MM.1S (cell line): ENCODE data around the gene PIGQ.
A peak's percentile ranks its signal among the peaks of the same experiment; 100 is the strongest.

Experiments used
- DNase-seq: peaks from one replicate; pipeline ENCODE4 v3.0.0-alpha.2; 2015
- H2AFZ ChIP-seq: fragments of 300-600 bp; sonication (generic); 2 replicates; pipeline ENCODE4 v1.6.0; 2016; ENCODE audit warnings: antibody characterized with exemption, low read length
- H3F3A ChIP-seq: fragments of 300-600 bp; sonication (generic); 2 replicates; pipeline ENCODE4 v1.6.1; 2016; ENCODE audit warnings: mild to moderate bottlenecking, antibody characterized with exemption, low read length, moderate library complexity, mixed read lengths; ENCODE audit not compliant: insufficient read depth
- H3K27ac ChIP-seq: fragments of 300-600 bp; sonication (generic); 2 replicates; pipeline ENCODE4 v1.5.1; 2016; ENCODE audit warnings: mild to moderate bottlenecking, low read length
- H3K27me3 ChIP-seq: fragments of 300-600 bp; sonication (generic); replicated peaks from 2 replicates; pipeline ENCODE4 v1.6.0; 2016; ENCODE audit warnings: low read length; ENCODE audit not compliant: insufficient read depth
- H3K36me3 ChIP-seq: fragments of 300-600 bp; sonication (generic); replicated peaks from 2 replicates; pipeline ENCODE4 v1.6.1; 2016; ENCODE audit warnings: mild to moderate bottlenecking, low read length, mixed read lengths; ENCODE audit not compliant: insufficient read depth
- H3K4me1 ChIP-seq: fragments of 300-600 bp; sonication (generic); 2 replicates; pipeline ENCODE4 v1.6.1; 2016; ENCODE audit warnings: low read length, mixed read lengths
- H3K4me2 ChIP-seq: fragments of 300-600 bp; sonication (generic); 2 replicates; pipeline ENCODE4 v1.6.0; 2016; ENCODE audit warnings: low read depth, low read length
- H3K4me3 ChIP-seq: fragments of 300-600 bp; sonication (generic); 2 replicates; pipeline ENCODE4 v1.5.1; 2016; ENCODE audit warnings: low read length, mixed read lengths
- H3K79me2 ChIP-seq: fragments of 300-600 bp; sonication (generic); 2 replicates; pipeline ENCODE4 v1.6.1; 2016; ENCODE audit warnings: mixed run types, low read length, mixed read lengths
- H3K9ac ChIP-seq: fragments of 300-600 bp; sonication (generic); 2 replicates; pipeline ENCODE4 v1.6.1; 2016; ENCODE audit warnings: low read length, mixed read lengths
- H3K9me2 ChIP-seq: fragments of 300-600 bp; sonication (generic); replicated peaks from 2 replicates; pipeline ENCODE4 v1.6.1; 2016; ENCODE audit warnings: mild to moderate bottlenecking, low read length, mixed read lengths; ENCODE audit not compliant: insufficient read depth
- H3K9me3 ChIP-seq: fragments of 300-600 bp; sonication (generic); replicated peaks from 2 replicates; pipeline ENCODE4 v1.6.1; 2016; ENCODE audit warnings: mild to moderate bottlenecking, low read length, mixed read lengths; ENCODE audit not compliant: insufficient read depth
- H4K20me1 ChIP-seq: fragments of 300-600 bp; sonication (generic); 2 replicates; pipeline ENCODE4 v1.6.1; 2016; ENCODE audit warnings: mild to moderate bottlenecking, low read length, moderate library complexity, mixed read lengths; ENCODE audit not compliant: insufficient read depth
- EZH2 ChIP-seq: fragments of 300-600 bp; sonication (generic); optimal IDR thresholded peaks from 2 replicates; pipeline ENCODE3; 2017; ENCODE audit warnings: low read depth, mild to moderate bottlenecking, antibody characterized with exemption, low read length, mixed read lengths
- EZH2phosphoT487 ChIP-seq: fragments of 300-600 bp; sonication (generic); IDR thresholded peaks from 2 replicates; pipeline ENCODE4 v1.6.1; 2018; ENCODE audit warnings: antibody characterized with exemption, low read length
- TF ChIP-seq, protein P1 (sequence below): fragments of 300-600 bp; sonication (generic); IDR thresholded peaks from 2 replicates; pipeline ENCODE4 v1.5.1; 2016; ENCODE audit warnings: antibody characterized with exemption, low read length, mixed read lengths

PIGQ gene

DNA sequence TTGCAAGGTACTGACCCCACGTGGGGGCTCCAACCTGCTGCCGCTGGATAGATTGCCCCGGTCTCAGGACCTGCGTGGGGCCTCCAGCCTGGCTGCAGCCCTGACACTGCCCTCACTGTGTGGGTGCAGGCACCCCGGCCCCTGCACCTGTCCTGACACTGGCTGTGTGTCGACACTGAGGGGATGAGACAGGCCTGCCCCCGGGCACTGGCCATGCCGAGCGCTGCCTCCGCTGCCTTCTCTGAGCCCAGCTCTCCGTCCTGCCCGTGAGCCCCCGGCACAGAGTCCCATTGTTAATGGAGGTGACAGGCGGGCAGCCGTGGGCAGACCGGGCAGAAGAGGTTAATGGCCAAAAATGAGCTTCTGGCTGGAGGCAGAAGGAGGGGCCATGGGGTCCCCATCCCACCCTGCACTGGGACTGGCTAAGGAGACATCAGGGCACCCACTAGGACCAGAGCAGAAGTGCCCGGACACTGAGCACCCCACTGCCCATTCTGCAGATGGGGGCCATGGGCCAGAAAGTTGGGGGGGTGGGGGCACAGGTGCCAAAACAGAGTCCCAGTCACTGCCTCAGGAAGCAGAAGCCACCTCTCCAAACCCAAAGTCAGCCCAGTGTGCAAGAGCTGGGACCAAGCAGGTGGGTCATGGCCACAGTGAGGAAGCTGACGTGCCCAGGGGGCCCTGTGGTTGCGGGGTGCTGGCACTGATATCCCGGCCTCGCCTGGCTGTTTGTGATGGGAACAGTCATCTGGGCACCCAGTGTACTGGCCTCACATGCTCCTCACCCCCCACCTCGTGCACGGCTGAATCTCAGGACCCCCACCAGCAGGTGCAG, 12.1 kb upstream of the PIGQ start:
- no peaks in the 10 kb centered on the region for H4K20me1 ChIP-seq

DNA sequence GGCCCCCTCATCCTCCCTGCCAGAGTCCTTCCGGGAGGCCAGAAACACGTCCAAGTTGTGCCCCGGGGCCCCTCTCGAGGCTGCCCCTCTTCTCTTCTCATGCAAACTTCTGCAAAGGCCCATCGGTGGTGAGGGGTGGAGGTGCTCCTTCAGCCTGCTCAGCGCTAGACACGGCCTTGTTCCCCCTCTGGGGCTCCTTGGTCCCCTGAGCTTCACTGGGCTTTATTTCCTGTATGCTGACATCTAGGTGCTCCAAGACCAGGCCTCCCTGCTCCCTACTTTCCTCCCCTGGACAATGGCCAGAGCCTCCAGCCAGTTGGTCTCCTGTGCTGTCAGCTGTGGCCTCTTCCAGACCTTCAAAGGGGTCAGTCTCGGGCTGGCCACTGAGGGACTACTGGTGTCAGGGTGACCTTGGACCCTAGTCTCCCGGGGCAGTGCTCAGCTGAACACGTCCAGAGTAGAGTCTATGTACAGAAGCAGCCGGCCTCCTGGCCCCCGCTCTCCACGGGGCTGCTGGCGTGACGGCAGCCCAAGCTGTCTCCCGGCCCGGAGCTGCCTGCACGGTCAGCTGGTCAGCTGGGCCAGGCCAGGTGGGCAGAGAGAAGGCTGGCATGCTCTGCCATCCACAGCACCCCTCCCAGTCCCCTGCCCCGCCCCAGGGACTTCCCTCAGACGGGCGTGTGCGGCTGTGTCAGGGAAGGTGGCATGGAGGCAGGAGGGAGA, 11.3 kb upstream of the PIGQ start:
- Histone ChIP-seq H3K9ac (no peak overlapping the region), H4K20me1 (no peaks in the 10 kb centered on the region), H3K4me1 (no peaks in the 10 kb centered on the region), H3K79me2 (no peaks in the 10 kb centered on the region), H3F3A (no peaks in the 10 kb centered on the region), H3K27ac (no peak overlapping the region), H3K9me3 (no peaks in the 10 kb centered on the region), H2AFZ (no peak overlapping the region), H3K36me3 (no peaks in the 10 kb centered on the region), H3K9me2 (no peaks in the 10 kb centered on the region), H3K4me2 (no peak overlapping the region), H3K27me3 (peaks cover 62% of the 10 kb centered on the region), H3K4me3 (no peak overlapping the region)
- no peak for DNase-seq
- TF ChIP-seq, protein P1, sequence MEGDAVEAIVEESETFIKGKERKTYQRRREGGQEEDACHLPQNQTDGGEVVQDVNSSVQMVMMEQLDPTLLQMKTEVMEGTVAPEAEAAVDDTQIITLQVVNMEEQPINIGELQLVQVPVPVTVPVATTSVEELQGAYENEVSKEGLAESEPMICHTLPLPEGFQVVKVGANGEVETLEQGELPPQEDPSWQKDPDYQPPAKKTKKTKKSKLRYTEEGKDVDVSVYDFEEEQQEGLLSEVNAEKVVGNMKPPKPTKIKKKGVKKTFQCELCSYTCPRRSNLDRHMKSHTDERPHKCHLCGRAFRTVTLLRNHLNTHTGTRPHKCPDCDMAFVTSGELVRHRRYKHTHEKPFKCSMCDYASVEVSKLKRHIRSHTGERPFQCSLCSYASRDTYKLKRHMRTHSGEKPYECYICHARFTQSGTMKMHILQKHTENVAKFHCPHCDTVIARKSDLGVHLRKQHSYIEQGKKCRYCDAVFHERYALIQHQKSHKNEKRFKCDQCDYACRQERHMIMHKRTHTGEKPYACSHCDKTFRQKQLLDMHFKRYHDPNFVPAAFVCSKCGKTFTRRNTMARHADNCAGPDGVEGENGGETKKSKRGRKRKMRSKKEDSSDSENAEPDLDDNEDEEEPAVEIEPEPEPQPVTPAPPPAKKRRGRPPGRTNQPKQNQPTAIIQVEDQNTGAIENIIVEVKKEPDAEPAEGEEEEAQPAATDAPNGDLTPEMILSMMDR, result no peak
- TF ChIP-seq EZH2phosphoT487, result no peak
- no peak for TF ChIP-seq EZH2

More for the DNA sequence above, 12.1 kb upstream of the PIGQ start:
- Histone ChIP-seq H3F3A (no peaks in the 10 kb centered on the region), H3K9me2 (no peaks in the 10 kb centered on the region), H3K27me3 (peaks cover 59% of the 10 kb centered on the region), H3K9ac (no peak overlapping the region), H2AFZ (no peak overlapping the region), H3K36me3 (no peaks in the 10 kb centered on the region), H3K9me3 (no peaks in the 10 kb centered on the region), H3K4me3 (no peak overlapping the region), H3K27ac (no peak overlapping the region), H3K4me1 (no peaks in the 10 kb centered on the region), H3K79me2 (no peaks in the 10 kb centered on the region), H3K4me2 (no peak overlapping the region)
- TF ChIP-seq EZH2phosphoT487 (no peak), EZH2 (no peak)
- TF ChIP-seq, protein P1, result no peak
- DNase-seq, result no peak

GRCh38 chr16:559021-559380, 10.8 kb upstream of the PIGQ start:
- peak; percentile 11 for TF ChIP-seq EZH2
- TF ChIP-seq, protein P1, result no peak

More at GRCh38 chr16:559021-559380, 10.8 kb upstream of the PIGQ start:
- Histone ChIP-seq H3K4me1 (no peaks in the 10 kb centered on the region), H3K79me2 (no peaks in the 10 kb centered on the region), H3K27ac (no peak overlapping the region), H3K9ac (no peak overlapping the region), H3K4me3 (no peak overlapping the region), H3K27me3 (peaks cover 62% of the 10 kb centered on the region), H2AFZ (no peak overlapping the region), H4K20me1 (no peaks in the 10 kb centered on the region), H3F3A (no peaks in the 10 kb centered on the region), H3K9me2 (no peaks in the 10 kb centered on the region), H3K4me2 (no peak overlapping the region), H3K36me3 (no peaks in the 10 kb centered on the region), H3K9me3 (no peaks in the 10 kb centered on the region)
- no peak for DNase-seq
